ENCODE results near the gene NFKB1. TPM values are rescaled to one million over a fixed set of nuclear protein-coding genes. Genes with fewer than 3 reads are reported as not detected.
A peak's percentile ranks its signal among the peaks of the same experiment; 100 is the strongest.
"Not testable (repeated sequence)": the region's sequence is repeated elsewhere in the genome, so short reads cannot be mapped to it uniquely, and the experiment has no call there.

Gene NFKB1
- total and polyA plus RNA-seq, 8 donors: 7.0 to 33.5 (median 15.4) TPM

GRCh38 chr4:102473476-102473875 lies 27.7 kb upstream of the NFKB1 start:
- WGBS, 2 donors: 70 to 84% methylated on average over 1 of the region's 1 CpG
- Histone ChIP-seq H3K36me3 (no peaks in the 10 kb centered on the region), H3K4me3 (no peak overlapping the region), H3K4me1 (no peaks in the 10 kb centered on the region), H3K27me3 (no peaks in the 10 kb centered on the region), H3K9me3 (no peaks in the 10 kb centered on the region), H3K27ac (no peak overlapping the region)
- DNase-seq (no peak), FAIRE-seq (no peak), ATAC-seq (no peak)
- TF ChIP-seq, protein P1, sequence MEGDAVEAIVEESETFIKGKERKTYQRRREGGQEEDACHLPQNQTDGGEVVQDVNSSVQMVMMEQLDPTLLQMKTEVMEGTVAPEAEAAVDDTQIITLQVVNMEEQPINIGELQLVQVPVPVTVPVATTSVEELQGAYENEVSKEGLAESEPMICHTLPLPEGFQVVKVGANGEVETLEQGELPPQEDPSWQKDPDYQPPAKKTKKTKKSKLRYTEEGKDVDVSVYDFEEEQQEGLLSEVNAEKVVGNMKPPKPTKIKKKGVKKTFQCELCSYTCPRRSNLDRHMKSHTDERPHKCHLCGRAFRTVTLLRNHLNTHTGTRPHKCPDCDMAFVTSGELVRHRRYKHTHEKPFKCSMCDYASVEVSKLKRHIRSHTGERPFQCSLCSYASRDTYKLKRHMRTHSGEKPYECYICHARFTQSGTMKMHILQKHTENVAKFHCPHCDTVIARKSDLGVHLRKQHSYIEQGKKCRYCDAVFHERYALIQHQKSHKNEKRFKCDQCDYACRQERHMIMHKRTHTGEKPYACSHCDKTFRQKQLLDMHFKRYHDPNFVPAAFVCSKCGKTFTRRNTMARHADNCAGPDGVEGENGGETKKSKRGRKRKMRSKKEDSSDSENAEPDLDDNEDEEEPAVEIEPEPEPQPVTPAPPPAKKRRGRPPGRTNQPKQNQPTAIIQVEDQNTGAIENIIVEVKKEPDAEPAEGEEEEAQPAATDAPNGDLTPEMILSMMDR (IDR thresholded peaks at IDR 0.05): no peak
- intact Hi-C loops (cut with DNase I): no loop called here

DNA sequence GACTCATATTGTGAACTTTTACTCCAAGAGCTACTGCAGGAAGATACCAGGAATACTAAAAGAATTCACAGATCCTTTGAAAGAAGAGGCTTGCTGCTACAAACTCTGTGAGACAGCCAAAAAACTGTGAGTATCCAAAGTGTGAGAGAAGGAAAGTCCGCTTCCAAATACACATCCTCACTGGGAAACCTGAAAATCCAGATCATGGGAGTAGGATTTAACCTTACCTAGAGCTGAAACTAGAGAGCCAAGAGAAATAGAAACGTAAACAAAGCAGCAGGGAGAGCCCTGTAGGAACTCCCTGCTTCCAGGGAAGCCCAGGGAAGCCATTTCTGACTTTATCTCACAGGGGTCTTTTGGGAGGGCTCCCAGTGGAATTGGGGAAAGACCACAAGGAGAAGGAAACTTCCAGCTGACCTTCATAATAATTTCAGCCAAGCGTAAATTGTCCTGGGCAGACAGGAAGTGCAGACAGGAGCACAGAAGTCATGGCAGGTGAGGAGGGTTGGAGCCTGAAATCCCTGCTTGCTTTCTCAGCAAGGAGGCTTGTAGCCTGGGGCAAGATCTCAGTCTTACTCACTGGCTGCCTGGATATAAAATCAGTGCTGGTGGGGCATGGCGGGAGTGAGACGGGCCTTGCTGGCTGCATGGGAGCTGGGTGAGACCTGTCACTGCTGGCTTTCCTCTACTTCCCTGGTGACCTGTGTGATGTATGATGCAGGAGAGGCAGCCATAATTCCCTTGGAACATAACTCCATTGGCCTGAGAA lies 26.2 kb upstream of the NFKB1 start:
- H3K27me3 ChIP-seq: no peaks in the 10 kb centered on the region
- H3K4me3 ChIP-seq: no peak overlapping the region
- no peaks in the 10 kb centered on the region for H3K9me3 ChIP-seq
- ATAC-seq (no peak), FAIRE-seq (no peak), DNase-seq (no peak)
- intact Hi-C loops (cut with DNase I): no loop called here
- 85 to 92% methylated on average over 5 of the region's 5 CpGs for WGBS, 2 donors
- TF ChIP-seq, protein P1 (IDR thresholded peaks at IDR 0.05): no peak
- H3K4me1 ChIP-seq: no peaks in the 10 kb centered on the region
- H3K36me3 ChIP-seq: no peaks in the 10 kb centered on the region
- no peak overlapping the region for H3K27ac ChIP-seq

DNA sequence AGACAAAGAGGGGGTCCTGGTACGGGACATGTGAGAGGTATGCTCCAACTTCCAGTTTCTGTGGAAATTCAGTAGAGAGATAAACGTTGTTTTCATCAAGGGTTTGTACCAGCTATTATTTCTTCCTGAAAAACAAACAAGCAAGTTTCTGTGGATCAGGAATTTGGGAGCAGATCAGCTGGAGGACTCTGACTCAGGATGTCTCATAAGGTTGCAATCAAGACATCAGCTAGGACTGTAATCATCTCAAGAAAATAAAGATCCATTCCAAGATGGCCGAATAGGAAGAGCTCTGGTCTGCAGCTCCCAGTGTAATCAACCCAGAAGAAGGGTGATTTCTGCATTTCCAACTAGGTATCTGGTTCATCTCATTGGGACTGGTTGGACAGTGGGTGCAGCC lies 23.5 kb upstream of the NFKB1 start:
- Histone ChIP-seq H3K9me3 (no peaks in the 10 kb centered on the region), H3K4me3 (no peak overlapping the region), H3K27me3 (no peaks in the 10 kb centered on the region), H3K4me1 (no peaks in the 10 kb centered on the region), H3K36me3 (no peaks in the 10 kb centered on the region), H3K27ac (no peak overlapping the region)
- 76 to 83% methylated on average over 3 of the region's 3 CpGs for WGBS, 2 donors
- FAIRE-seq (no peak), ATAC-seq (no peak), DNase-seq (no peak)
- TF ChIP-seq, protein P1 (IDR thresholded peaks at IDR 0.05): no peak
- intact Hi-C loops (cut with DNase I): no loop called here

DNA sequence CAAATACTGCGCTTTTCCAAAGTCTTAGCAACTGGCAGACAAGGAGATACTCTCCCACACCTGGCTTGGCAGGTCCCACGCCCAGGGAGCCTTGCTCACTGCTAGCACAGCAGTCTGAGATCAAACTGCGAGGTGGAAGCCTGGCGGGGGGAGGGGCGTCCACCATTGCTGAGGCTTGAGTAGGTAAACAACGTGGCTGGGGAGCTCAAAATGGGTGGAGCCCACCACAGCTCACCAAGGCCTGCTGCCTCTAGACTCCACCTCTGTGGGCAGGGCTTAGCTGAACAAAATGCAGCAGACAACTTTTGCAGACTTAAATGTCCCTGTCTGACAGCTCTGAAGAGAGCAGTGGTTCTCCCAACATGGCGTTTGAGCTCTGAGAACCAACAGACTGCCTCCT lies 23.0 kb upstream of the NFKB1 start:
- Histone ChIP-seq H3K4me3 (no peak overlapping the region), H3K27ac (no peak overlapping the region), H3K27me3 (no peaks in the 10 kb centered on the region), H3K4me1 (no peaks in the 10 kb centered on the region), H3K9me3 (no peaks in the 10 kb centered on the region), H3K36me3 (no peaks in the 10 kb centered on the region)
- intact Hi-C loops (cut with DNase I): no loop called here
- TF ChIP-seq, protein P1 (IDR thresholded peaks at IDR 0.05): no peak
- DNase-seq (peak in 1 of 6 donors; percentile 29), FAIRE-seq (no peak), ATAC-seq (no peak)
- WGBS, 2 donors: 58 to 64% methylated on average over 7 of the region's 7 CpGs

DNA sequence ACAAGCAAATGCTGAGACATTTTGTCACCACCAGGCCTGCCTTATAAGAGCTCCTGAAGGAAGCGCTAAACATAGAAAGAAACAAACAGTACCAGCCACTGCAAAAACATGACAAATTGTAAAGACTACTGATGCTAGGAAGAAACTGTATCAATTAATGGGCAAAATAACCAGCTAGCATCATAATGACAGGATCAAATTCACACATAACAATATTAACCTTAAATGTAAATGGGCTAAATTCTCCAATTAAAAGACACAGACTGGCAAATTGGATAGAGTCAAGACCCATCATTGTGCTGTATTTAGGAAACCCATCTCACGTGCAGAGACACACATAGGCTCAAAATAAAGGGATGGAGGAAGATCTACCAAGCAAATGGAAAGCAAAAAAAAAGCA lies 21.3 kb upstream of the NFKB1 start:
- WGBS, 2 donors: 69 to 82% methylated on average over 2 of the region's 2 CpGs
- H3K27me3 ChIP-seq; H3K4me3 ChIP-seq; H3K27ac ChIP-seq; H3K9me3 ChIP-seq; H3K36me3 ChIP-seq; intact Hi-C loops (cut with DNase I); DNase-seq; H3K4me1 ChIP-seq; ATAC-seq; FAIRE-seq: not testable (repeated sequence)
